Smooth muscle cell of the brain vasculature (primary cell): ENCODE results near the gene CD200R1L.
A peak's percentile ranks its signal among the peaks of the same experiment; 100 is the strongest.

Experiments used
- DNase-seq: peaks from one replicate; pipeline ENCODE4 v3.0.0-alpha.2; 2012; ENCODE audit warnings: low read depth, low spot score

Gene CD200R1L

DNA sequence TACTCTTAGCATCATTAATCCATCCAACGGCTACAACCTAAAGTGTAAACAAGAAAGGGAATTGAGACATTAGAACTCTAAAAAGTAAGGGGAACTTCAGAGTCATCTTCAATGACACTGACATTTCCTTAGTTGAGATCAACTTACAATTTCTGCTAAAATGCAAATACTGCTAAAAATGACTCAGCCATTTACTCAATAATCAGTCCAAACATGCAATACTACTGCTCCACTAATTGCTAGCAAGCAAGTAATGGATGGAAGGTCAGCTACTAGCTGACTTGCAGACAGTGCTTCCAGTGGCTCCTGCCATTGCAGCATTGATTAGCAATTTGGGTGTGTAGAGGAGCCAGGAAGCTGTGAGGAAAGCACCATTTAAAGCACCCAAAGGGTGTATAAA lies 28.4 kb downstream of the CD200R1L start:
- DNase-seq, result no peak

DNA sequence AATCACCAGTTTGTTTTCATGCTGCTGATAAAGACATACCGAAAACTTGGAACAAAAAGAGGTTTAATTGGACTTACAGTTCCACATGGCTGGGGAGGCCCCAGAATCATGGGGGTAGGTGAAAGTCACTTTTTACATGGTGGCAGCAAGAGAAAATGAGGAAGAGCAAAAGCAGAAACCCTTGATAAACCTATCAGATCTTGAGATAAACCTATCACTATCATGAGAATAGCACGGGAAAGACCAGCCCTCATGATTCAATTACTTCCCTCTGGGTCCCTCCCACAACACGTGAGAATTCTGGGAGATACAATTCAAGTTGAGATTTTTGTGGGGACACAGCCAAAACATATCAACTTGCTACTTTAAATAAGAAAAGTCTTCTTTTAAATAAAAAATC lies 28.9 kb downstream of the CD200R1L start:
- no peak for DNase-seq

DNA sequence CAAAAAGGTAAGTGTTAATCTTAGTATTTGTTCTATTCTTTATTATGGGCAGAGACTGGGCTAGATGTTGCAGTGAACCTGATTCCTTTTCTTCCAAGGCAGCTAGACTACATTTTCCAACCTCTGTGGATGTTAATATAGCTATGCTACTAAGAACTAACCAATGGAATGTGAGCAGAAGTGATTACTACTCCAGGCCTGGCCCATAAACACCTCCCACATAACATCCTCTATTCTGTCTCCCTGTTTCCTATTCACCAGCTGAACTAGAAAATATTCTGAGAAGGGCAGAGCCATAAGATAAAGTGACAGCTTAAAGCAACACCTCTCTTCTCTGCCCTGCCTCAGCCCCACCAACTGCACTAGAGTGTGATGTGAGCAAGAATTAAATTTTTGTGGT lies 29.4 kb downstream of the CD200R1L start:
- DNase-seq, result no peak

DNA sequence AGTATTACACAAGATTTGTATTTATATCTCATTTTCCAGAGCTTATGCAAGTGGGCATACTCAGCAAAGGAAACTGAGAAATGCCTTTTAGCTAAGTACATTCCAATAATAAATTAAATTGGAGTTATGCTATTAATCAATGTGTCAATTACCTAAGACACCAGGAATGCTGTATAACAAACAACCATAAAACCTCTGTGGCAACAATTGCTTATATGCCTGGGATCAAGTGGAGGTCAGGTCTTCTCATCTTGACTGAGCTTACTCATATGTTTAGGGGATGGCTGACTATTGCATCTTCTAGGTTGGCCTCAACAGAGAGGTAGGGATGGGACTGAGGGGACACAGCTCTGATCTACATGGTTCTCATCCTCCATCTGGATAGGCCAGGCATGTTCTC lies 30.7 kb downstream of the CD200R1L start:
- no peak for DNase-seq

DNA sequence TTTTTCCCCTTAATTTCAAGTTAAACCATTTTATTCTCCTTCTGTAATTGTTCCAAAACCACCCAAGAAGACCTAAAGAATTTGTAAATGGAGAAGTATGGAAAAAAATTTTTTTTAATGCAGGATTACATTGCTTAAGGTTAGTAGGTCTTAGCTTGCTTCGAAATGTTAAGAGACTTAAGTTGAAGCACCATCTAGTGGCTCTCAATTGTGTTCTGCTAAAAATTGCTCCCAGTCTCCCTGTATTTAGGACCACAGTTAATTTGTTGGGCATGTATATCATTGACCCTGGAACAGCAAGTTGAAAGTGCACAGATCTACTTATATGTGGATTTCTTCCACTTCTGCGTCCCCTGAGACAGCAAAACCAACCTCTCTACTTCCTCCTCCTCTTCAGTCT lies 32.4 kb downstream of the CD200R1L start:
- no peak for DNase-seq

DNA sequence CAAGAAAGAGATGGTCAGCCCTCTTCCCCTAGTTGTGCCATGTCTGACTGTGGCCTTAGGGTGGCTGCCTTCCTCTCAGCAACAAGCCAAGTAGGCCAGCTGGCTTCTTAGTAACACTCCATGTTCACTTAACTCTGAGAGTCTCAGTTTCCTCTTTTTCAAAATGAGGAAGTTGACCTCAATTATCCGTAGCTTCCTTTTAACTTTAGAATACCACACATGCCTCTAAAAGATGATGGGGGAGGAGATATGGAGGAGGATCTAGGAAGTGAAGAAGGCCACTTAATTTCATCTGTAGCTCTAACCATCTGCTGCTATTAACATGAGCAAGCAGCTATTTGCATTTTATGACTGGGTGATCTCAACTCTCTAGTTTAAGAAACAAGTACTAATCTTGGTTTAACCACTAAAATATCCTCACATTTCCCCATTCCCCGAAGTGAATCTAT lies 32.9 kb downstream of the CD200R1L start:
- no peak for DNase-seq

DNA sequence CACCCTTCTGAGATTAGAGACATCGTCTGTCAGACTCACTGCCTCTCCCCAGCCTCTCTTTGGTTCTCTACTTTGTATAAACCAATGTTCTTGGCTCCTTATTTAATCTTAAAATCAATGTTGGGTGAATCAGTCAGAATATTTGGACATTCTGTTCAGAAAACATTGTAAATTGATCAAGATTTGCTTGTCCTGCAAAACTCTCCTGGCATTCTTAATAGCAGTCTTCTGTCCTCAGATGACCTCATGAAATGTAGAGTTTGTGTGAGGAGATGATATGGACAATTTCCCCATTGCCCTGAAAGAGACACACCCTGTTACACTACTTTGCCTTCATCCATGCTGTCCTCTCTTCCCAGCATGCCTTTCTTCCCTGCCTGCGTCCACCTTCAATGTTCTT lies 33.6 kb downstream of the CD200R1L start:
- DNase-seq, result no peak

DNA sequence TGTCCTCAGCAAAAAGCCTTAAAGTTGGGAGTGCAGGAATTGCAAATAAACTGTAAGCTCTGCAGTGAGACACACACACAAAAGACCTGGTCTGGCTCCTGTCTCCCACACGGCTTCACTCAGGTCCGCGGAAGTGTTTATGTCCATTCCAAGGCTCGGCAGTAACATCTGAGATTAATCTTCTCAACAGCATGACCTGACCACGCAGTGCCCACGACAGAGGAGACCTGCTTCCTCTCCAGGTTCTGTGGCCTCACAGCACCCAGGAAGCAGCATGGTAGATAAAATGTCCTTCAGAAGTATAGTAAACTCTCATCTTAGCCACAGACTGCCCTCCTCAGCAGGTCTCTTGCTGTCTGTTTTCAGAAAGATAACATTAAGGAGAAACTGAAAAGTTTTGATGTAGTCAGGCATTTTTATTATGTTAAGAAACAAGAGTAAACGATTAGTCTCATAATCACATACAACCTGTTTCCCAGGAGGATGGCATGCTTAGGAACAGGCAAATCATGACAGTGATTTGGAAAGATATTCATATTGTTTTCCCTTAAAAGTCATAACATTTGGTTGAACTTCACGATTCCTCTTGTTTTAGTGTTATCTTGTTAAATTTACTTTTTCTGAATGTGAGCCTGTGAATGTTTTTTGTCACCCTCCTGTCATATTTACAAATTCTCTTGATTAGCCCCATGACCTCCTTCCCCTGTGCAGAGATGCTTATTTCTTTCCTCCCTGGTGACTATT lies 34.6 kb downstream of the CD200R1L start:
- no peak for DNase-seq

DNA sequence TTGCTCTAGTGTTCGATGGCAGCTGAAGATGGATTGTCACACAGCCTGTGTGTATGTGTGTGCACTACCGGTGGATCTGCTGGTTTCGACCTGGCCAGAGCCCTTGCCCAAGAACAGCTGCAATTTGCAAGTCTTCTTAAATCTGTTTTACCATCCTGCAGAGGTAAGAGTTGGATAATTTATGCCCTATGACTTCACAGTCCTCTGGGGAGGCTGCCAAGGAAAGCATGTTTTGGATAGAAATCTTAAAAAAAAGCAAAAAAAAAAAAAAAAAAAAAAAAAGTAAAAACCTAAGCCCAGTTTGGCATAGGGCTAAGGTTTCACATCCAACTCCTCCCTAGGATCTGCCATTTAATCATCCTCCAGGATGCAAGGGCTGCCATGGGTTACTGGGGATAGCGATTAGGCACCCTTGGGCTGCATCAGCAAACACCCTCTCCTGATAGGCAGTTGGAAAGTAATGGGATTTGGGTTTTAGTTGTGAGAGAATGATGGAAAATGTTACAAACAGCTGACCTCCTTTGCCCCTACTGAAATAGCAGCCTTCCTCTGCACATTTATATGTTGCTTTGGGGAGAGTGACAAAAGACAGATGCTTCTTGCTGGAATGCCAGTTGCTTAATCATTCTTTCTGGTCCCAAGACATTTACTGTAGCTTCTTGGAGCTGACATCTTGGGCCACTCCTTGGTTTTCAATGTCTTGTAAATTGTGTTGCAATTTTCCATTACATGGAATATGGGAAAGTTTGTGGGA lies 35.4 kb downstream of the CD200R1L start:
- DNase-seq, result peak; percentile 39

DNA sequence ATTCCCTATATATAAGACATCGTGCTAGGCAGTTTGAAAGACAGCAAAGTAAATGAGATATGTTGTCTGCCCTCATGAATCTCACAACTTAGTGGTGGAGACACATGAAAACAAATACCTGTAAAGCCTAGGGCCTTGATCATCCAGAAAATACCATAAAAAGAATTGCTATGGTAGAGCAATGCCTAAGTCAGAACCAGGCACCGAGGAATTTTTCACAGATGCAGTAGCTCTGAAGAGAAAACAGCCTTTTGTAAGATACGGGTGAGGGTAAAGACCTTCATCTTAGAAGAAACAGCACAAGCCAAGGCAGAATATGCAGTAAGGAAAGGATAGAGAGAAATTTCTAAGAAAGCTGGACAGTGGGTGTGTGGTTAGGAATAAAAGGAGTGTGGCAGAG lies 36.1 kb downstream of the CD200R1L start:
- DNase-seq, result no peak

DNA sequence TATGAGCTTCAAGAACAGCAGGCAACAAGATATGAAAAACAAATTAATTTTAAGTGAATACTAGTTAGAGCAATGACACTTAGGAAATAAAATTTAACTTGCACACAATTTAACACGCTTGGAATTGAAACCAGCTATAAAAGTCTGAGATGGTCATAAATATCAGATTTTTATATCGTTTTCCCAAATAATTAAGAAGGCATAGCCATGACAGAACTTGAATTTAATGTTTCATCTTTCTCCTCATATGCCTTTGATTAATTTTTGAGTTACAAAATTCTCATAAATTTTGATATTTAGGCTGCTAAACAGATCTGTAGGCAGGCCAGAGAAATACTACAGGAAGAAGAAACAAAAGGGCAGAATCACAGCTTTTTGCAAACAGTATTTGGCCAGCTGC lies 38.5 kb downstream of the CD200R1L start:
- no peak for DNase-seq

DNA sequence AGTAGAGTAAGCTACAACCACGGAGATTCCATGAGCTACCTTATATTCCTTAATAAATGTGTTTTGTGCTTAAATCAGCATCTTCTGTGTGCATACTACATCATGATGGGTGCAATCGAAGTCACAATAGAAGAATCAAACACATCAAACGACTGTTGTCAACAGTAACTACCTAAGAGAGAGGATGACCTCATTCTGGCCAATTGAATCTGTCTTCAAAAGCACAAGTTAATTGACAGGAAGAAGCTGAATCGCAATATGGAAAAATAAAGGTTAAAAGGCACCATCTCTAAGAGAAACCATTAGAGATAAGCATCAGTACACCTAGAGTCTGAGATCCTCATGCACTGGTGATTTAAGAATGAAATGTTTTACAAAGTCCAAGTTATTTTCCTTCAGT lies 39.0 kb downstream of the CD200R1L start:
- no peak for DNase-seq

DNA sequence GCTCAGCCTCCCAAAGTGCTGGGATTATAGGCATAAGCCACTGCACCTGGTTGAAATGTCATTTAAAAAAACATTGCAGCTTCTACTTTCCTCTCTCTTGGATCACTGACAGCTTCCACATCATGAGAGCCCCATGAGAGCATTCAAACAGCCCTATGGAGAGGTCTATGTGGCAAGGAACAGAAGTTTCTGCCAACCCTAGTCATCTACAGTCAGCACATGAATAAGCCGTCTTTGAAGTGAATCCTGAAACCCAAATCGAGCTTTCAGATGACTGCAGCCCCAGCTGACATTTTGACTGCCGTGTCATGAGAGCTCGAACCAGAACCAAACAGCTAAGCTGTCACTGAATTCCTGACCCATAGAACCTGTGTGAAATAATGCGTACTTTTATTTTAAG lies 39.8 kb downstream of the CD200R1L start:
- no peak for DNase-seq

DNA sequence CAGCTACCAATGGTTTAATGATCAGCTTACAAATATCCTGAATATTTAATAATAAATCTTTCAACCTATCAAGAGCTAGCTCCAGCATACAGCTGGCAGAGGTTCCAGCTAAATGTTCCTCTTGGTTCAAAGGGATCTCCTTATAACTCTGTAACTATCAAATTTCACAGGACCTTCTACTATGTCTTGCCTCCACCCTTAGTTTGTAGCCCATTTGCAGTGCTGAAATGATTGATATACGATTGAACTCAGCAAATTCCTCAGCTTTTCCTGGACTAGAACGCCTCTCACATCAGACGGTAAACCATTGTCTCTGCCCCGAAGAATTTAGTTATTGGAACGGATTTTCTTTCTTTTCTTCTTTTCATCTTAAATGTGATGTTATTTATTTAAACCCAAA lies 41.5 kb downstream of the CD200R1L start:
- no peak for DNase-seq

DNA sequence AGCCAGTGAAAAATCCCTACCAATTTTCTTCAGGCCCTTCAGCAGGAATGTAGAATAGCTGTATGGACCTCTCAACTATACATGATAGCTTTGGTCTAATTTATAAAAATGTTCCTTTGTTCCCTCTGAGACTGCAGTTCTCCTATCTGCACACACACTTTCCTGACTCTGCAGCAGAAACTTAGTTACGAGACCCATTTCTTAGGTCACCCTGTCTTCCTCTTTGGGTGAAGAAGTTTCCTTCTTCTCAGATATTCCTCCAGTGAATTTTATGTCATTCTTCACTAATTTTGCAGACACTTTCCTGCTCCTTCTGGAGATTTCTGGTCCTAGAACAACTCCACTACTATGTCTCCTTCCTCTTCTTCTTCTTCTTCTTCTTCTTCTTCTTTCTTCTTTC lies 42.6 kb downstream of the CD200R1L start:
- DNase-seq, result no peak

DNA sequence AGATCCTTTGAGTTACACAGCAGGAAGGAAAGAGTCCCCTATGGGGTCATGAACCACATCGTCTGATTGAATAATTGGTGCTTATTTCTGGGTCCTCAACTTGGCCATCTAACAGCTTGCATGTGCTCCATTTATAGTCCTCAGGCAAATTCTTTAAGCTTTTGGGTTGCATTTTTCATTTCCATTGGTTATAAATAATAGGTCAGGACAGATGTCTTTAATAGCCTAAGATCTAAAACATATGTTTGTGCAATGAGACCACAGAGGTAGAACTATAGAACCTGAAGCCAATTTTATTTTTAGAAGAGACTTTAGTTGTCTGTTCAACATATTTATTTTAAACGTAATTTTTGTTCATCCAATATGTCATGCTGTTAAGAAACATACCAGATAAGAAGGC lies 43.2 kb downstream of the CD200R1L start:
- no peak for DNase-seq

DNA sequence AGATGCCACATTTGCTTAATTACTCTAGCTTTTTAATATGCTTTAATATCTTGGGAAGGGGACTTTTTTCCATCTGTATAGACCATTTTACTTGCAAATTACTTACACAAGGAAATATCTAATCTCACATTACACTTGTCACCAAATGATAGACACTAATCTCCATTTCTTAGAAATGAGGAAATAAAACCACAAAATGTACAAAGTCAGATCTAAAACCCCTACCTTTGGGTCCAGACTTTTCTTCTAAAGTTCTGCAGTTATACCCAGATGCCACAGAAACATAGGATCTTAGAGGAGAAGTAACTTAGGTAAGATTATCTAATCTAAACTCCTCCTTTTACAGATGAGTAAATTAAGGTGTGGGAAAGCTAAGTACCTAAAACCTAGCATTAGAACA lies 44.3 kb downstream of the CD200R1L start:
- no peak for DNase-seq

DNA sequence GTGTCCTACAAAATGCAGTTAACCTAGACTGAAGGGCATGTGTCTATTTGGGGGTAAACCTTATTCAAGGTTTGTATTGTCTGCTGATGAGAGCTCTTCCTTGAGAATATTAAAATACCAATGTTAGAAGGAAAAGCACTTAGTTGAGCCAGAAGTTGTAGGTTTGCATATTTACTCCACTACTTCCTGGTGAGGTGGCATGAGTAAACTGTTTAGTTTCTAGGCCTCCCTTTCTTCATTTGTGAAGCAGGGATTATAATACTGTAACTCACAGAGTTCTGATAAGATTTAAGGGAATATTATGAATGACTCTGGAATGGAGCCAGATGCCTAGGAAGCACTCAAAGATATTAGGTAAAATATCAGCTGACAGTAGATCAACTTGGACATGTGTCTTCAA lies 46.7 kb downstream of the CD200R1L start:
- DNase-seq, result no peak

DNA sequence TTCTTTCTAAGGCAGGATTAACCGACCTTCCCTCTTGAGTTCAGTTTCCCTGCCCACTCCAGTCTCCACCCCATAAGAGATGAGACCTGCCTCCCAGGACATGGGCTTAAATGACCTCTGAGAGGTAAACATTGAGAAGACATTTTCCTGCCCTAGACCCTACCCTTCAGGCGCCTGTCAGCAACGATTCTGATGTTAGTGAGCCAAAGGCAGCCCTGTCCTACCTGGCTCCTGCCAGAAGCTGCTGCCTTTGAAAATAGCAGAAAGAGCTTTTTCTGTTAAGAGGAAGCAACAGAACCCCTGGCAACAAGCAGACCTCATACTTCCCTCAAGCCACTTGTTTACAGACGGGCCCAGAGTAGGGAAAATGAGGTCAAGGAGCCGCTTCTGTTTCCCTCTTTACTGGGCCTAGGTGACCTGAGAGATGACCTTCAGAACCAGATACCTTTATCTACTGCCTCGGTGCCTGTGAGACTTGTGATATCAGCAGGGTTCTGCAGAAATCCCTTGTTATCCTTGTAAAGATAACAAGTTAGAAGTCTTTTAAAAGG lies 52.0 kb downstream of the CD200R1L start:
- no peak for DNase-seq

DNA sequence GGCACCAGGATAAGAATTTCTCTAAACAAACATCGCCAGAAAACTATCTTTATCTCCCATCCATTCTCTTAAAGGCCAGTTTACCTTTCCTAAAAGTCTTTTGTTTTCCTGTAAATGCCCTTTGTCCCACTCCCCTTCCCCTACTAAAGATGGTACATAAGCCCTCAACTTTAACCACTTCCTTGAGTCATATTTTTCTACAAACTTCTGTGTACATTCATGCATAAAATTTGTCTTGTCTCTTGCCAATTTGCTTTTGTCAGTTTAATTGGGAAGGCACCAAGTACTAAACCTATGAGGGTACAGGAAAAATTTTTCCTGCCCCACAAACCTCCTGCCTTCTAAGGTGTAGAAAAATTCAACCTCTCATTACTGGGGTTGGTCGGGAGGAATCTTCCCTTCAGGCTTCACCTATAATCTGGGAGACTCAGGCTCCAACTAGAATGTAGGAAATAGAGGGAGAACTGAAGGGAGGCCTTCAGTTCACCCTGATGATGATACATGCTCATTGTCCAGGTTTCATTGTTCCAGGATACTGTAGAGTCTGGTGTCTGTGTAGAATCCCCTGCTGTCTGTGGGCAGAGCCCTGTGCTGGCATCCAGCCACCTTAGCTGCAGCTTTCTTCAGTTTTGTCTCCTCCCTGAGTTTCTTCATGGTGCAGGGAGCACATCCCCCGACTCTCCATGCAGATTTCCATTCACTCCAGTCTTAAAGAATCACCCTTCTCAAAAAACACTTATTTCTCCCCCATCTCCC lies 53.2 kb downstream of the CD200R1L start:
- DNase-seq, result no peak

DNA sequence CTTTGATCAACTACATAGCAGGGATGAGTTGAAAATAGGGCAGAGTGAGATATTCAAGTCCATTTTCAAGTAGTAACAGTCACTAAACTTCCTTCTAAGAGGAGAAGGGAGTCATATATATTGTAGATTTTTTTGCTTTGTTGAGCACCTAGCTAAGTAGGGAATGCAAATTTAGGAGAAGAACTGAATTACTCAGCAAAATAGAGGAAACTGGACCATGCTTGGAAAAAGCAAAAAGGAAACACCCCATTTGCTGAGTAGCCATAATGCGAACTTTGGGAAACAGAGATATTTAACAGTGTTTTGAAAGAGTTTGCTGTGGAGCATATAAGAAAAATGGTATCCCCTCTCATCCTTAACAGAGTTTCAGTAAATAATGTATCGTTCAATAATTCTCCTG lies 54.9 kb downstream of the CD200R1L start:
- DNase-seq, result no peak

DNA sequence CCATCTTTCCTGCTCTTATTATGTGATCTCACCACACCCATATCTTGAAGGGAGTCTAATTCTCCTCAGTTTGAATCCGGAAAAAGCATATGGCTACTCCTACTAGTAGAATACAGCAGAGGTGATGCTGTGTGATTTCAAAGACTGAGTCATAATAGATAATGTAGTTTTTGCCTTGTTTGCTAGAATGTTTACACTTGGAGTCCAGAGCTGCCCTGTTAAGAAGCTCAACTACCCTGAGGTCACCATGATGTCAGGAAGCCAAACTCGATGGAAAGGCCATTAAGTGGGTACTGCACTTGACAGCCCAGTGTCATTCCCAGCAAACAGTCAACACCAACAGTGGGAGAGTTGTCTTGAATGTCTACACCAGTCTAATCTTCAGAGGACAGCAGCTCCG lies 56.9 kb downstream of the CD200R1L start:
- no peak for DNase-seq
